NCI-H1436 treated with DMSO at 0.1 percent for 48 hours (cell line): ENCODE measurements around the gene MTO1.
A peak's percentile ranks its signal among the peaks of the same experiment; 100 is the strongest.
"Not testable (repeated sequence)": the region's sequence is repeated elsewhere in the genome, so short reads cannot be mapped to it uniquely, and the experiment has no call there.

Experiments
- DNase-seq: peaks from one replicate; lab custom pipeline; 2025; lab: John Stamatoyannopoulos, UW

The MTO1 gene

DNA sequence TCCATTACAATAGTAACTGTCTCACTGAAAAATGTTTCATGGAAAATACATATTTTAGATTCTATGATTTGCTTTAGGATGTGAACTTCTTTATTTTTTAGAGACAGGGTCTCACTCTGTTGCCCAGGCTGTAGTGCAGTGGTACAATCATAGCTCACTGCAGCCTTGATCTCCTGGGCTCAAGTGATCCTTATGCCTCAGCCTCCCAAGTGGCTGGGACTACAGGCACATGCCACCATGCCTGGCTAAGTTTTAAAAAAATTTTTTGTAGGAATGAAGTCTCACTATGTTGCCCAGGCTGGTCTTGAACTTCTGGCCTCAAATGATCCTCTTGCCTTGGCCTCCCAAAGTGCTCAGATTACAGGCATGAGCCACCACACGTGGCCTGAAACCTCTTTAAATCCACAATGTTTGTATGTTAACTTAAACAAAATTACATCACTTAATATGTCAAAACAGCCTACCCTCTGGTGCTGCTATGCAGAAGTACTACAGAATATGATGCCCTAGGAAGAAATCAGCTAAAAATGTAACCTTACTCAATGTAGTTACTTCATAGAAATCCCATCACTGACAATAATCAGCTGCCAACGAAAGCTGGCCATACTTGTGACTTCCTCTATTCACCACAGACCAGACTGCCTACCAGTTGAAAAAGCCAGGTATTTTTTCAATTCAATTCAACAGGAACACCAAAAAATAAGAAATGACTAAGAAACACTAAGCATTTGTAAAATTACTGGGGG, 41.7 kb downstream of the MTO1 start:
- no peak for DNase-seq

DNA sequence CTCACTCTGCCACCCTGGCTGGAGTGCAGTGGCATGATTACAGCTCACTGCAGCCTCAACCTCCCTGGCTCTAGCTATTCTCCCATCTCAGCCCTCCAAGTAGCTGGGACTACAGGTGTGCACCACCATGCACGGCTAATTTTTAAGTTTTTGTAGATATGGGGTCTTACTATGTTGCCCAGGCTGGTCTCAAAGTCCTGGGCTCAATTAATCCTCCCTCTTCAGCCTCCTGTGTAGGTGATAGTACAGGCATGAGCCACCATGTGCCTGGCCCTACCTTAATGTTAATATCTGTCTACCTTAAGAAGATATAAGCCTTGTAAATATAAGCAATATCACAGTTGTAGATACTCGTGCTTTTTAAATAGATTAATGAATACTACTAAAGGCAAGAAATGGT, 42.6 kb downstream of the MTO1 start:
- DNase-seq = no peak

DNA sequence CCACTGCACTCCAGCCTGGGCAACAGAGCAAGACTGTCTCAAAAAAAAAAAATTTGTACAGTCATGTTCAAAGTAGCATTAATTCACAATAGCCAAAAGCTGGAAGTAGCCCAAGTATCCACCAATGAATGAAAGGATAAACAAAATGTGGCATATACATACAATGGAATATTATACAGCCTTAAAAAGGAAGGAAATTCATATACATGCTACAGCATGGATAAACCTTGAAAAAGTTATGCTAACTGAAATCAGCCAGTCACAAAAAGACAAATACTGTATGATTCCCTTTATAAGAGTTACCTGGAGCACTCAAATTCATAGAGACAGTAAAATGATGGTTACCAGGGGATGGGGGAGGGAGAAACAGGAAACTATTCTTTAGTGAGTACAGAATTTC, 43.6 kb downstream of the MTO1 start:
- no peak for DNase-seq

DNA sequence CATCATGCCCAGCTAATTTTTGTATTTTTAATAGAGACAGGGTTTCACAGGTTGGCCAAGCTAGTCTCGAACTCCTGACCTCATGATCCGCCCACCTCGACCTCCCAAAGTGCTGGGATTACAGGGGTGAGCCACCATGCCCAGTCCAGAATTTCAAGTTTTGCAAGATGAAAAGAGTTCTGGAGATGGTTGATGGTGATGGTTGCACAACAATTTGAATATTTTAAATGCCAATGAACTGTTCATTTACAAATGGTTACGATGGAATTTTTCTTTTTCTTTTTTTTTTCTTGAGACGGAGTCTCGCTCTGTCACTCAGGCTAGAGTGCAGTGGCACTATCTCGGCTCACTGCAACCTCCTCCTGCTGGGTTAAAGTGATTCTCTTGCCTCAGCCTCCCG, 44.2 kb downstream of the MTO1 start:
- not testable (repeated sequence) for DNase-seq

DNA sequence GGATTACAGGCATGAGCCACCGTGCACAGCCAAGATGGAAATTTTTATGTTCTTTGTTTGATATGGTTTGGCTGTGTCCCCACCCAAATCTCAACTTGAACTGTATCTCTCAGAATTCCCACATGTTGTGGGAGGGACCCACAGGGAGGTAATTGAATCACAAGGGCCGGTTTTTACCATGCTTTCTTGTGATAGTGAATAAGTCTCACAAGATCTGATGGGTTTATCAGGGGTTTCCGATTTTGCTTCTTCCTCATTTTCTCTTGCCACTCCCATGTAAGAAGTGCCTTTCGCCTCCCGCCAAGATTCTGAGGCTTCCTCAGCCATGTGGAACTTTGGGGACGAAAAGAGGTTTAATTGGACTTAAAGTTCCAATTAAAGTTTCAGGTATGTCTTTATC, 44.7 kb downstream of the MTO1 start:
- DNase-seq = no peak

DNA sequence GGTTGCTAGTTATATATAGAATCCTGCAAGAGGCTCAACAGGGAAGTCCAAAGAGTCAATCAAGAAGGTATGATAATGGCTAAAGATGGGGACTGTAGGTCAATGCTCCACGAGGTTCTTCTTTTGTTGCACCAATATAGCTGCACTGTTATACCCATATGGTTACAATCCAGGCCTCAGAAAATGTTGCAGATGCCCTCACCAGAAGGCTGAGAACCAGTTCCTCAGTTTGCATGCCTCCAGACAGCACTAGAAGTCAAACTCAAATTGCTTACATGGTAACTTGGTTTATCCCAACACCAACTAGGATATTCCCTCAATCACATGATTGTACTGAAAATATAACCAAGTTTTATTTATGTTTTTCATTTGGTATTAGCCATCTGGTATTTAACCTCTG, 47.2 kb downstream of the MTO1 start:
- no peak for DNase-seq

DNA sequence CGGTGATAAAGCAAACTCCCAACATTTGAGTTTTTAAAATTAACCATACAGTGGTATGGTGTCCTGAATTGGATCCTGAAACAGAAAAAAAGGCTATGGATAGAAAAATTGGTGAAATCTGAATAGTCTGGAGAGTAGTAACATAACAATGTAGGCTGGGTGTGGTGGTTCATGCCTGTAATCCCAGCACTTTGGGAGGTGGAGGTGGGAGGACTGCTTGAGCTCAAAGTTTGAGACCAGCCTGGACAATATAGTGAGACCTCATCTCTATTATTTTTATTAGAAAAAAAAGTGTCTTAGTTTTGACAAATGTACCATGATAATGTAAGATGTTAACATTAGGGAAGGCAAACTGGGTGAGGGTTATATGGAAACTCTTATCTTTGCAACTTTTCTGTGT, 48.3 kb downstream of the MTO1 start:
- DNase-seq = no peak

DNA sequence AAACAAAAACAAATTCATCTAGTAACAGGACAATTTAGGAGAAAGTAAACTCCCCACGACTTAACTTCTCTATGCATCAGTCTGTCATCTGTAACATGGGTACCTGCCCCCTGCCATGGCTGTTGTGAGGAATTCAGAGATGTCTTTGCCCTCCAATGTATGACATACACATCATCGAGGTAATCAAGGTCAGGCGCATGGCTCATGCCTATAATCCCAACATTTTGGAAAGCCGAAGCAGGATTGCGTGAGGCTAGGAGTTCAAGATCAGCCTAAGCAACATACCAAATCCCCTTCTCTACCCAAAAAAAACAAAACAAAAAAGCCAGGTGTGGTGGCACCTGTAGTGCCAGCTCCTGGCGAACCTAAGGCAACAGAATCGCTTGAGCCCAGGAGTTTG, 50.3 kb downstream of the MTO1 start:
- no peak for DNase-seq

DNA sequence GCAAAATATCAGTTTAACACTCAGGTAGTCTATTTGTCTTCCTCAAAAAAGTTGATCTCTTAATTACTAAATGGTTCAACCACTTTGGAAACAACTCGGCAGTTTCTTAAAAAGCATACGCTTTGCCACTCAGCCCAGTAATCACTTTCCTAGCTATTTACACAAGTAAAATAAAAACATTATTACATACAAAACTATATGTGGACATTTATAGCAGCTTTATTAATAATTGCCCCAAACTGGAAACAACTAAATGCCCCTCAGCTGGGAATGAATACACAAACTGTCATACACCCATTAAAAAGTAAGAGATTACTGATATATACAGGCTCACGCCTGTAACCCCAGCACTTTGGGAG, 51.9 kb downstream of the MTO1 start:
- DNase-seq = no peak

DNA sequence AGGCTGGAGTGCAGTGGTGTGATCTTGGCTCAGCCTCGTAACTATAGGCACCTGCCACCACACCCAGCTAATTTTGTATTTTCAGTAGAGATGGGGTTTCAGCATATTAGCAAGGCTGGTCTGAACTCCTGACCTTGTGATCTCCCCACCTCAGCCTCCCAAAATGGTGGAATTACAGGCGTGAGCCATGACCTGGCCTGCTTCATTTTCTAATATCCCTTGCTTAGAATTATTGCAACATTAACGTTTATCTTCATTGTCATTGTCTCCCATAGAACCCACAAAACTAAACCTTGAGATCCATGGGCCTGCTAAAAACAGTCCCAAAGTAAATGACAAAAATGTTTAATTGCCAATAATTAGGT, 53.2 kb downstream of the MTO1 start:
- DNase-seq = no peak

DNA sequence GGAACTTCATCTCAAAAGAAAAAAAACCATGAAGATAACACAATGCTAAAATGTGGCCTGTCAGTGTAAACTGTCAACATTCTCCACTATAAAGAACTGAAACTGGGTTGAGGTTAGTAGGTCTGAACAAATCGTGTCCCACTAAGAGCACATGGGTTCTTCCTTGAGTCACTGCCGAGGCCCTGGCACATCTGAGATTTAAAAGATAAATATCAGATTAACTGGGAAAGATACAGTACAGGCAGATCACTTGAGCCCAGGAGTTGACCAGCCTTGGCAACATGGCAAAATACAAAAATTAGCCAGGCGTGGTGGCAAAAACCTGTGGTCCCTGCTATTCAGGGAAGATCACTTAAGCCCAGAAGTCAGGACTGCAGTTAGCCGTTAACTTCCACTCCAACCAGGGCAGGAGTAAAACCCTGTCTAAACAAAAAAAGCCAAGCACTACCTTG, 53.7 kb downstream of the MTO1 start:
- no peak for DNase-seq

DNA sequence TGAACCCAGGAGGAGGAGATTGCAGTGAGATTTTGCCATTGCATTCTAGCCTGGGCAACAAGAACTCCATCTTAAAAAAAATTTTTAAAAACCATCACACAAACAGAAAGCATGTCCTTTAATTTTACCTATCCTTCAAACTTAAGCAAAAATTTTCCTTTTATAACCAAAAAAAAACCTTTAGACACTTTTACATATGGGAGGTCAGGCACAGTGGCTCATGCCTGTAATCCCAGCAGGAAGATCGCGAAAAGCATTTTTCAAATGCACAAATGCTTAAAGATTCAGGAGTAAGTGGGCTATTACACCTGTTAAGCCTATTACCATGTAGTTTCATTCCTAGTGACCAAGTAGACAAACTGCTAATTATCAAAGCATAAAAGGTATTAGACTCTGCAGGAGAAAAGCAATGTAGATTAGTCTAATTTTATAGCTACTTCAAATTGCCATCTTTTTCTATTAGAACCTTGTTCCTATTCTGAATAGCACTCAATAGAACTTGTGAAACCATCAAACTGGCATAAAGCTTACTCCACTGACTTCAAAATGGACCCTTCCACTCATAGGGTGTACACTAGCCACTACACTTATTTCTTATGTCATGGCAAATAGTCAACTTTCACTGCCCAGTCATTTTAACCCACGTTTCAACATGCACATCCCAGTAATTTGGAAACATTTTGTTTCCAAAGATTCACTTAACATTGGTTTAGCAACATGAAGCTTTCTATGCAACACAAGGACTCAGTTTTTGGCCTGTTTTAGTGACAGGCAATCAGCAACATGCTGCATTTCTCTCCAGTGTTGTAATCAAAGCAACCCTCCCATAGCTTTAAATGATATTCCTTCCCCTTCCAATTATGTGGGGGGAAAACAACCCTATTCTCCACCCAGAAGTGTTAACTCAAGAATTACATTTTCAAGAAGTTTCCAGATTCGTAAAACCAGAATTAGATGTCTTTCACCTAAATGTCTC, 55.3 kb downstream of the MTO1 start:
- no peak for DNase-seq

DNA sequence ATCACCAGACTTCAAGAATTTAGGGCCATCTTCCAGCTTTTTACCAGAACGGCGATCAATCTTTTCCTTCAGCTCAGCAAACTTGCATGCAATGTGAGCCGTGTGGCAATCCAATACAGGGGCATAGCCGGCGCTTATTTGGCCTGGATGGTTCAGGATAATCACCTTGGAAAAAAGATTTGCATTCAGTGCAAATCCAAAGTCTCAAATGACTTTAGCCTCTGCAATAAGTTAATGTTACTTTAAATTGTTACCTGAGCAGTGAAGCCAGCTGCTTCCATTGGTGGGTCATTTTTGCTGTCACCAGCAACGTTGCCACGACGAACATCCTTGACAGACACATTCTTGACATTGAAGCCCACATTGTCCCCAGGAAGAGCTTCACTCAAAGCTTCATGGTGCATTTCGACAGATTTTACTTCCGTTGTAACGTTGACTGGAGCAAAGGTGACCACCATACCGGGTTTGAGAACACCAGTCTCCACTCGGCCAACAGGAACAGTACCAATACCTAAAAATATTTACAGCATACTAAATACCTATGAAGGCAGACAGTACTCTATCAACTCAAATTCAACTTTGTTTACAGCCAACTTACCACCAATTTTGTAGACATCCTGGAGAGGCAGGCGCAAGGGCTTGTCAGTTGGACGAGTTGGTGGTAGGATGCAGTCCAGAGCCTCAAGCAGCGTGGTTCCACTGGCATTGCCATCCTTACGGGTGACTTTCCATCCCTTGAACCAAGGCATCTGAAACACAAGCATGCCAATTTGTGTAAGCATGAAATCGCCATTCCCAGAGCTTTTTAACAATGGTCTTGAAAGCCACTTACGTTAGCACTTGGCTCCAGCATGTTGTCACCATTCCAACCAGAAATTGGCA, 56.8 kb downstream of the MTO1 start:
- DNase-seq = not testable (repeated sequence)

DNA sequence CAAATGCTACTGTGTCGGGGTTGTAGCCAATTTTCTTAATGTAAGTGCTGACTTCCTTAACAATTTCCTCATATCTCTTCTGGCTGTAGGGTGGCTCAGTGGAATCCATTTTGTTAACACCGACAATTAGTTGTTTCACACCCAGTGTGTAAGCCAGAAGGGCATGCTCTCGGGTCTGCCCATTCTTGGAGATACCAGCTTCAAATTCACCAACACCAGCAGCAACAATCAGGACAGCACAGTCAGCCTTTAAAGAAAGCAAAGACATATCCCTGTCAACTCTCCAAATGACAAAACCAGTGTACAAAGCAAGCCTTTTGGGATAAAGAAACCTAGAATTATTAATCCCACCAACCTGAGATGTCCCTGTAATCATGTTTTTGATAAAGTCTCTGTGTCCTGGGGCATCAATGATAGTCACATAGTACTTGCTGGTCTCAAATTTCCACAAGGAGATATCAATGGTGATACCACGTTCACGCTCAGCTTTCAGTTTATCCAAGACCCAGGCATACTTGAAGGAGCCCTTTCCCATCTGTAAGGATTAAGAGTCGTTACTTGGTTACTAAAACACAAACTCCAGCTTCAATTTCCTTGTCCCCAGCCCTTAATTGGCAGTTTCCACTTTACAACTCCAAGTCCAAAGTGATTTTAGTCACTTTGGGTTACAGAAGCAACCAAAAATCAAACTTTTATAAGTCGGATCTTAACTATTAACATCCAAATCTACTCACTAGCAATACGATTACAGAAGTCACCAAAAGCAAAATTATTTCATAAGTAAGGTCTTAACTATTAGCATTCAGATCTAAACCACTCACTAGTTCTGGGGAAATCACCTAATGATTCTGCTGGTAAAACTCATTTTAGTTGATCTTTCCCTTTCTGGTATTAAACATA, 57.7 kb downstream of the MTO1 start:
- DNase-seq = not testable (repeated sequence)

DNA sequence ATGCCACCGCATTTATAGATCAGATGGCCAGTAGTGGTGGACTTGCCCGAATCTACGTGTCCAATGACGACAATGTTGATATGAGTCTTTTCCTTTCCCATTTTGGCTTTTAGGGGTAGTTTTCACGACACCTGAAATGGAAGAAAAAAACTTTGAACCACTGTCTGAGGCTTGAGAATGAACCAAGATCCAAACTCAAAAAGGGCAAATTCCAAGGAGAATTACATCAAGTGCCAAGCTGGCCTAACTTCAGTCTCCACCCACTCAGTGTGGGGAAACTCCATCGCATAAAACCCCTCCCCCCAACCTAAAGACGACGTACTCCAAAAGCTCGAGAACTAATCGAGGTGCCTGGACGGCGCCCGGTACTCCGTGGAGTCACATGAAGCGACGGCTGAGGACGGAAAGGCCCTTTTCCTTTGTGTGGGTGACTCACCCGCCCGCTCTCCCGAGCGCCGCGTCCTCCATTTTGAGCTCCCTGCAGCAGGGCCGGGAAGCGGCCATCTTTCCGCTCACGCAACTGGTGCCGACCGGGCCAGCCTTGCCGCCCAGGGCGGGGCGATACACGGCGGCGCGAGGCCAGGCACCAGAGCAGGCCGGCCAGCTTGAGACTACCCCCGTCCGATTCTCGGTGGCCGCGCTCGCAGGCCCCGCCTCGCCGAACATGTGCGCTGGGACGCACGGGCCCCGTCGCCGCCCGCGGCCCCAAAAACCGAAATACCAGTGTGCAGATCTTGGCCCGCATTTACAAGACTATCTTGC, 58.6 kb downstream of the MTO1 start:
- DNase-seq = no peak

DNA sequence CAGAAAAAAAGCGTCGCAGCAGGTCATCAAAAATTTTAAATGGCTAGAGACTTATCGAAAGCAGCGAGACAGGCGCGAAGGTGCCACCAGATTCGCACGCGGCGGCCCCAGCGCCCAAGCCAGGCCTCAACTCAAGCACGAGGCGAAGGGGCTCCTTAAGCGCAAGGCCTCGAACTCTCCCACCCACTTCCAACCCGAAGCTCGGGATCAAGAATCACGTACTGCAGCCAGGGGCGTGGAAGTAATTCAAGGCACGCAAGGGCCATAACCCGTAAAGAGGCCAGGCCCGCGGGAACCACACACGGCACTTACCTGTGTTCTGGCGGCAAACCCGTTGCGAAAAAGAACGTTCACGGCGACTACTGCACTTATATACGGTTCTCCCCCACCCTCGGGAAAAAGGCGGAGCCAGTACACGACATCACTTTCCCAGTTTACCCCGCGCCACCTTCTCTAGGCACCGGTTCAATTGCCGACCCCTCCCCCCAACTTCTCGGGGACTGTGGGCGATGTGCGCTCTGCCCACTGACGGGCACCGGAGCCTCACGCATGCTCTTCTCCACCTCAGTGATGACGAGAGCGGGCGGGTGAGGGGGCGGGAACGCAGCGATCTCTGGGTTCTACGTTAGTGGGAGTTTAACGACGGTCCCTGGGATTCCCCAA, 59.3 kb downstream of the MTO1 start, which contains the start of gene EEF1A1:
Gene EEF1A1, minus strand, starts transcription at position 345 of the 663 bp plus-strand sequence. CDS start 1,006 bp downstream, outside the sequence.
- peak; percentile 94 for DNase-seq

DNA sequence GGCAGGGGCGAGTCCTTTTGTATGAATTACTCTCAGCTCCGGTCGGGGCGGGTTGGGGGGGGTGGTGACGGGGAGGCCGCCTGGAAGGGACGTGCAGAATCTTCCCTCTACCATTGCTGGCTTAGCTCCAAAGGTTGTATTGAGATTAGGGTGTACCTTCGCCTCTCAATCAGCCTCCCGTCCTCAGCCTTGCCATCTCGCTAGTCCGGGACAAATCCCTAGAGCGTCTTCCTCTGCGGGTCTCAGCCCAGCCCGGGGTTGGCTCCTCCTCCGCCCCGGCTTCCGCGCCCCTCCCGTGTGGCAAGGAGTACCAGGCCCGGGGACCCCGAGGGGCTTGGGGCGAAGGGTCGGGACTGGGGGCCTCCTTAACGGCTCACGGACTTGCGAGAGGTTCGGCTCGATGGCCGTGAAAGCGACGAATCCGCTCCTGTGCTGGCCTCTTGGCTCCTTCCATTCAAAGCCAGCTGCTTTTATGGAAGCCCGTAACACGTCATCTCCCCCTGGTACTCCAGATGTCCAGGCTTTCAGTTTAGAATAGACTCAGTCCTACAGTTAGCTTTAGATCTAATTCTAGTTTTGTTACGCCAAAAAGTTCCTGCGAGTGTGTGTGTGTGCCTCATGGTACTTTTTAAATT, 59.9 kb downstream of the MTO1 start:
- DNase-seq = no peak

DNA sequence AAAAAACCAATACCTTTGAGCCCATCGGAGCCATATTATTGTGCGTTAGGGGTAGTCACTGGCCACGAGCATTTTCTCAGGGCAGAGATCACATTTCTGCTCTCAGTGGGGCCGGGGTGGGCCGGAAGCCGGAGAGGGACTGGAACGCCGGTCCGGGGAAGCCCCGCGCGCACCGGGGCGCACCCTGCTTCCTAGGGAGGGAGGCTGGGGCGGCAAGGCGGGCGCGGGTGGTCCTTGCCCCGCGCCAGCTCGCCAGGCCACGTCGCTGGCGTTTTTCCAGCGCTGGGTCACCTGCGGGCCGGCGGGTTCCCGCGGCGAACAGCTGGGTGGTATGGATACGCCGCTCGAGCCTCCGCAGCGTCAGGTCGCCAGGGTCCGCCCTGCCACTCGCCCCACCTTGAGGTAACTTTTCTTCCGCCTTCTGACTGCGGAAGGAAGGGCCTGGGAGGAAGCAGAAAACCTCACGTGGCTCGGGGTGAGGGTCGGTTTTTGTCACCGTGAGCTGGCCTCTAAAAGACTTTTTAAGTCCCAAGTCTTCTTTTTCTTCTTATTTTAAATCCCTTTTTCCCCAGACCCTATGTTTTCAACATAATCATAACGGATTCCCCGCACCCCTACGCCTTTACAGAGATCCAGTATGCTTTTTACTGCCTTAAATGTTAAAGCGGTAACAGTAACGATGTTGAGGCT, 62.0 kb downstream of the MTO1 start:
- DNase-seq = no peak
